Nephron progenitor cell (in vitro differentiated cells): ENCODE results near the gene UNC13C.

Source experiments
- DNase-seq: peaks from one replicate; pipeline ENCODE4 v3.0.0; 2021
- H3K27ac Mint-ChIP-seq: 2 replicates; pipeline ENCODE4 v1.8.0; 2021; ENCODE audit warnings: mild to moderate bottlenecking, moderate library complexity, mixed read lengths
- H3K27me3 Mint-ChIP-seq: 2 replicates; pipeline ENCODE4 v1.8.0; 2021; ENCODE audit warnings: mild to moderate bottlenecking, low read depth, mixed read lengths; ENCODE audit not compliant: poor library complexity
- H3K36me3 Mint-ChIP-seq: 2 replicates; pipeline ENCODE4 v1.8.0; 2021; ENCODE audit warnings: low read depth, mixed read lengths
- H3K4me1 Mint-ChIP-seq: 2 replicates; pipeline ENCODE4 v1.8.0; 2021; ENCODE audit warnings: mixed read lengths
- H3K4me3 Mint-ChIP-seq: 2 replicates; pipeline ENCODE4 v1.8.0; 2021; ENCODE audit warnings: mild to moderate bottlenecking, moderate library complexity, mixed read lengths
- H3K9me3 Mint-ChIP-seq: 2 replicates; pipeline ENCODE4 v1.8.0; 2021; ENCODE audit warnings: mild to moderate bottlenecking, moderate library complexity, mixed read lengths
- CTCF ChIP-seq: fragments of 200-600 bp; sonication (generic); IDR thresholded peaks from 2 replicates; pipeline ENCODE4 v1.5.0; 2021; ENCODE audit warnings: antibody characterized with exemption

UNC13C gene

GRCh38 chr15:54127574-54127973, 149.3 kb downstream of the UNC13C start:
- H3K36me3 Mint-ChIP-seq, result no peaks in the 10 kb centered on the region
- no peak overlapping the region for H3K27ac Mint-ChIP-seq
- DNase-seq, result no peak
- no peaks in the 10 kb centered on the region for H3K27me3 Mint-ChIP-seq
- H3K9me3 Mint-ChIP-seq, result no peaks in the 10 kb centered on the region
- H3K4me1 Mint-ChIP-seq, result no peaks in the 10 kb centered on the region
- no peak overlapping the region for H3K4me3 Mint-ChIP-seq
- no peak for TF ChIP-seq CTCF

GRCh38 chr15:54131410-54131809, 153.2 kb downstream of the UNC13C start:
- Mint-ChIP-seq H3K27ac (no peak overlapping the region), H3K27me3 (peaks cover 7% of the 10 kb centered on the region), H3K36me3 (no peaks in the 10 kb centered on the region), H3K4me3 (no peak overlapping the region), H3K4me1 (no peaks in the 10 kb centered on the region), H3K9me3 (no peaks in the 10 kb centered on the region)
- no peak for DNase-seq
- no peak for TF ChIP-seq CTCF

- no peak overlapping the region for H3K4me3 Mint-ChIP-seq
- DNase-seq, result no peak
- no peaks in the 10 kb centered on the region for H3K27me3 Mint-ChIP-seq
- H3K36me3 Mint-ChIP-seq, result no peaks in the 10 kb centered on the region
- TF ChIP-seq CTCF, result no peak
- H3K27ac Mint-ChIP-seq, result no peak overlapping the region
- H3K9me3 Mint-ChIP-seq, result no peaks in the 10 kb centered on the region
- no peaks in the 10 kb centered on the region for H3K4me1 Mint-ChIP-seq
Measured at GRCh38 chr15:54149115-54149531, 170.9 kb downstream of the UNC13C start.

- no peak overlapping the region for H3K4me3 Mint-ChIP-seq
- H3K36me3 Mint-ChIP-seq, result no peaks in the 10 kb centered on the region
- H3K27me3 Mint-ChIP-seq, result no peaks in the 10 kb centered on the region
- H3K27ac Mint-ChIP-seq, result no peak overlapping the region
- DNase-seq, result no peak
- H3K9me3 Mint-ChIP-seq, result no peaks in the 10 kb centered on the region
- TF ChIP-seq CTCF, result no peak
- H3K4me1 Mint-ChIP-seq, result no peaks in the 10 kb centered on the region
Measured at GRCh38 chr15:54150255-54150654, 172.0 kb downstream of the UNC13C start.

GRCh38 chr15:54159012-54159411, 180.8 kb downstream of the UNC13C start:
- H3K4me1 Mint-ChIP-seq, result no peaks in the 10 kb centered on the region
- H3K27me3 Mint-ChIP-seq, result peaks cover 5% of the 10 kb centered on the region
- H3K9me3 Mint-ChIP-seq, result no peaks in the 10 kb centered on the region
- H3K36me3 Mint-ChIP-seq, result no peaks in the 10 kb centered on the region
- no peak overlapping the region for H3K27ac Mint-ChIP-seq
- H3K4me3 Mint-ChIP-seq, result no peak overlapping the region
- DNase-seq, result no peak
- TF ChIP-seq CTCF, result no peak

DNA sequence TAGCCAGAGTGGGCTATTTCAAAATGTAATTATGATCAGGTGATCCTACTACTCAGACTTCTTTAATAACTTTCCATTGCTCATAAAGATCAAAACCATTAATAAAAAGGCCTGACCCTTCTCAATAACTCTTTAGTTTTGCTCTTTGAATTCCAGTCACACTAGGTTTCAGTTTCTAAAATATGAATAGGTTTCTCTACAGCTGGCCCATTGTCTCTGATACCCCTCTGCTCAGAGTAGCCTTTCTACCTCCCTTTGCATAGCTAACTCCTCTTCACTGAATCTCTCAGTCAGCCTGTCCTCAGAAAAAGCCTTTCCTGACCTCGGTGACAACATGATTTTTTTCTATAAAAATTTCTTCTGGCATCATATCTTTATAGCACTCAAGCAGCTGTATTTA, 209.1 kb downstream of the UNC13C start:
- no peak overlapping the region for H3K4me3 Mint-ChIP-seq
- H3K4me1 Mint-ChIP-seq, result no peaks in the 10 kb centered on the region
- peaks cover 2% of the 10 kb centered on the region for H3K27me3 Mint-ChIP-seq
- peaks cover 3% of the 10 kb centered on the region for H3K9me3 Mint-ChIP-seq
- no peak for DNase-seq
- H3K36me3 Mint-ChIP-seq, result no peaks in the 10 kb centered on the region
- TF ChIP-seq CTCF, result no peak
- no peak overlapping the region for H3K27ac Mint-ChIP-seq
